IMR-90 (cell line): ENCODE data around the gene SH2B2. TPM values are rescaled to one million over a fixed set of nuclear protein-coding genes. Genes with fewer than 3 reads are reported as not detected.
"Not testable (repeated sequence)": the region's sequence is repeated elsewhere in the genome, so short reads cannot be mapped to it uniquely, and the experiment has no call there.

Experiments used
- ATAC-seq: fragments of 200-7000 bp; cut with Tn5 transposase; 2 replicates; pipeline ENCODE4 v1.9.1; 2020; ENCODE audit warnings: low read depth, mild to moderate bottlenecking, moderate library complexity
- BruUV-seq: library from RNA; stranded (reverse); fragments of 400-500 nt; replicated peaks from 2 replicates; lab custom pipeline; 2021; lab: Mats Ljungman, UMichigan
- CTCF ChIA-PET: fragments of 300-600 bp; formaldehyde crosslinking; extraction: SDS; loops from one replicate; lab custom pipeline; 2021; ENCODE audit warnings: antibody characterized with exemption; lab: Yijun Ruan, JAX
- POLR2A ChIA-PET: fragments of 300-600 bp; sonication (Branson Sonifier 250); formaldehyde crosslinking; loops from one replicate; lab custom pipeline; 2022; ENCODE audit warnings: antibody characterized with exemption; ENCODE audit not compliant: unreplicated experiment; lab: Charles Lee
- DNase-seq: peaks from one replicate; pipeline ENCODE4 v3.0.0; 2013
- H2AFZ ChIP-seq: replicated peaks from 2 replicates; pipeline ENCODE3; 2013; ENCODE audit warnings: low read length, mild to moderate bottlenecking; ENCODE audit not compliant: poor library complexity
- H2AK5ac ChIP-seq: 2 replicates; pipeline ENCODE4 v1.6.1; 2013; ENCODE audit warnings: low read depth, low read length, inconsistent platforms
- H2AK9ac ChIP-seq: replicated peaks from 2 replicates; pipeline ENCODE3; 2013; ENCODE audit warnings: mild to moderate bottlenecking, low read depth, low read length, moderate library complexity; ENCODE audit not compliant: poor library complexity
- H2BK120ac ChIP-seq: 2 replicates; pipeline ENCODE4 v1.6.1; 2013; ENCODE audit warnings: low read depth, low read length, inconsistent platforms
- H2BK15ac ChIP-seq: 3 replicates; pipeline ENCODE4 v1.6.1; 2013; ENCODE audit warnings: low read depth, low read length, inconsistent platforms
- H2BK20ac ChIP-seq: 2 replicates; pipeline ENCODE4 v1.6.1; 2013; ENCODE audit warnings: low read depth, mild to moderate bottlenecking, inconsistent platforms, low read length, moderate library complexity
- H2BK5ac ChIP-seq: 2 replicates; pipeline ENCODE4 v1.6.1; 2013; ENCODE audit warnings: mild to moderate bottlenecking, low read depth, low read length, inconsistent platforms; ENCODE audit not compliant: poor library complexity, severe bottlenecking
- H3K14ac ChIP-seq: replicated peaks from 2 replicates; pipeline ENCODE4 v1.6.1; 2013; ENCODE audit warnings: low read depth, low read length, inconsistent platforms
- H3K18ac ChIP-seq: 2 replicates; pipeline ENCODE4 v1.6.1; 2013; ENCODE audit warnings: low read depth, low read length, control low read depth
- H3K23ac ChIP-seq: 2 replicates; pipeline ENCODE4 v1.6.1; 2013; ENCODE audit warnings: low read depth, low read length, inconsistent platforms
- H3K27ac ChIP-seq: 2 replicates; pipeline ENCODE4 v1.5.1; 2013; ENCODE audit warnings: mild to moderate bottlenecking, control low read depth, low read length; ENCODE audit not compliant: insufficient read depth
- H3K27me3 ChIP-seq: 2 replicates; pipeline ENCODE4 v1.6.1; 2013; ENCODE audit warnings: low read length; ENCODE audit not compliant: control insufficient read depth, insufficient read depth
- H3K36me3 ChIP-seq: 2 replicates; pipeline ENCODE4 v1.6.1; 2013; ENCODE audit warnings: low read length, mixed read lengths; ENCODE audit not compliant: control insufficient read depth, insufficient read depth
- H3K4ac ChIP-seq: 2 replicates; pipeline ENCODE4 v1.6.1; 2013; ENCODE audit warnings: low read depth, low read length, inconsistent platforms
- H3K4me1 ChIP-seq: 2 replicates; pipeline ENCODE4 v1.6.1; 2013; ENCODE audit warnings: low read length, mixed read lengths; ENCODE audit not compliant: control insufficient read depth, insufficient read depth
- H3K4me2 ChIP-seq: 2 replicates; pipeline ENCODE4 v1.6.1; 2013; ENCODE audit warnings: low read depth, mild to moderate bottlenecking, control low read depth, low read length, moderate library complexity
- H3K4me3 ChIP-seq: 2 replicates; pipeline ENCODE4 v1.5.1; 2013; ENCODE audit warnings: low read depth, mild to moderate bottlenecking, control low read depth, low read length, moderate library complexity; ENCODE audit not compliant: insufficient read depth
- H3K56ac ChIP-seq: 2 replicates; pipeline ENCODE4 v1.6.1; 2013; ENCODE audit warnings: low read length, inconsistent platforms; ENCODE audit not compliant: insufficient read depth; ENCODE audit errors: extremely low read depth
- H3K79me1 ChIP-seq, 2 experiments: 2 replicates each; pipeline ENCODE4 v1.6.1; 2013; ENCODE audit warnings: low read length in 2 of 2, inconsistent platforms in 1 of 2, low read depth in 1 of 2
- H3K9ac ChIP-seq: 2 replicates; pipeline ENCODE4 v1.6.1; 2013; ENCODE audit warnings: low read depth, low read length, control low read depth
- H3K9me1 ChIP-seq: 2 replicates; pipeline ENCODE4 v1.6.1; 2013; ENCODE audit warnings: low read length, inconsistent platforms; ENCODE audit not compliant: insufficient read depth
- H3K9me3 ChIP-seq: 2 replicates; pipeline ENCODE4 v1.6.1; 2013; ENCODE audit warnings: low read length; ENCODE audit not compliant: control insufficient read depth, insufficient read depth
- H4K20me1 ChIP-seq: 2 replicates; pipeline ENCODE4 v1.6.1; 2013; ENCODE audit warnings: low read length, inconsistent platforms; ENCODE audit not compliant: insufficient read depth
- H4K5ac ChIP-seq: 2 replicates; pipeline ENCODE4 v1.6.1; 2013; ENCODE audit warnings: mild to moderate bottlenecking, low read depth, low read length, control low read depth
- H4K8ac ChIP-seq, 2 experiments: 2 replicates each; pipeline ENCODE4 v1.6.1; 2013; ENCODE audit warnings: low read depth in 2 of 2, low read length in 2 of 2, control low read depth in 1 of 2, inconsistent platforms in 1 of 2
- H4K91ac ChIP-seq: 2 replicates; pipeline ENCODE4 v1.6.1; 2013; ENCODE audit warnings: low read depth, low read length, inconsistent platforms; ENCODE audit not compliant: insufficient read depth
- WGBS, 2 experiments: methylation state at CpG; one replicate each; pipeline versions ENCODE4 v1.1.5 to v1.1.7; 2013; ENCODE audit warnings: missing lambda C conversion rate in 2 of 2; ENCODE audit not compliant: insufficient read length in 1 of 2; ENCODE audit errors: extremely low coverage in 2 of 2; 5-methylcytosine and 5-hydroxymethylcytosine counted together
- dilution Hi-C: fragments of 300-500 bp; cut with HindIII; formaldehyde crosslinking; loops from one replicate; pipeline ENCODE4 v1.14.3; 2018; ENCODE audit warnings: low sequenced_read_pairs; ENCODE audit not compliant: unreplicated experiment
- in situ Hi-C: fragments of 300-500 bp; cut with MboI; formaldehyde crosslinking; loops from 3 replicates; pipeline ENCODE4 v1.14.3; 2019; ENCODE audit warnings: low sequenced_read_pairs, inconsistent platforms, mixed read lengths
- intact Hi-C: fragments of 100-400 bp; cut with micrococcal nuclease; formaldehyde crosslinking; loops from 2 replicates; pipeline ENCODE4 v1.10.0; 2022
- polyA plus RNA-seq, 3 experiments: library from polyadenylated mRNA; depleted of rRNA; stranded (reverse); fragments of >200 nt; gene quantifications; 2 replicates each; pipeline ENCODE4 v1.2.3, GENCODE V29; 2012; ENCODE audit warnings: low replicate concordance in 1 of 3
- total RNA-seq: library from RNA; depleted of rRNA; stranded (reverse); fragments of >200 nt; gene quantifications from 2 replicates; pipeline ENCODE4 v1.2.3, GENCODE V29; 2012

SH2B2 gene
- total and polyA plus RNA-seq, 2 of the 4 experiments (the other 2 are of a cell fraction) = 0.36 to 0.99 TPM

- H3K9me1 ChIP-seq, intact Hi-C loops, H3K79me1 ChIP-seq, ATAC-seq, H3K23ac ChIP-seq, POLR2A ChIA-PET, DNase-seq, H3K56ac ChIP-seq, H3K36me3 ChIP-seq, H3K14ac ChIP-seq, H2AFZ ChIP-seq, H3K27me3 ChIP-seq, H3K4me2 ChIP-seq, H2BK5ac ChIP-seq, H3K4ac ChIP-seq, H2AK5ac ChIP-seq, in situ Hi-C loops, dilution Hi-C loops, H4K91ac ChIP-seq, H3K27ac ChIP-seq, H2BK15ac ChIP-seq, H4K20me1 ChIP-seq, CTCF ChIA-PET, H2AK9ac ChIP-seq, H4K5ac ChIP-seq, H3K9ac ChIP-seq, BruUV-seq, H3K18ac ChIP-seq, H3K9me3 ChIP-seq, H2BK20ac ChIP-seq, H4K8ac ChIP-seq, H3K4me1 ChIP-seq, H3K4me3 ChIP-seq, H2BK120ac ChIP-seq: not testable (repeated sequence)
- no CpG with 5 or more reads among the region's 11 CpGs for WGBS, 2 experiments
These were observed 38.4 kb downstream of the SH2B2 start for GRCh38 chr7:102325106-102325505.
